Astrocyte (in vitro differentiated cells and primary cell): ENCODE data around the gene MXRA8. TPM values are rescaled to one million over a fixed set of nuclear protein-coding genes. Genes with fewer than 3 reads are reported as not detected.
A peak's percentile ranks its signal among the peaks of the same experiment; 100 is the strongest.

Experiments used
- DNase-seq: peaks from one replicate; pipeline ENCODE4 v3.0.0-alpha.2; 2010; ENCODE audit warnings: low read depth
- FAIRE-seq: peaks from 2 replicates; lab custom pipeline; 2011; peaks lifted over from hg19 to GRCh38; lab: Jason Lieb, UNC
- H2AFZ ChIP-seq: 2 replicates; pipeline ENCODE4 v1.6.0; 2012; ENCODE audit warnings: low read depth, low read length, inconsistent platforms
- H3K27ac ChIP-seq: 2 replicates; pipeline ENCODE4 v1.5.1; 2011; ENCODE audit warnings: low read depth, low read length, inconsistent platforms
- H3K27me3 ChIP-seq: 2 replicates; pipeline ENCODE4 v1.6.0; 2011; ENCODE audit warnings: low read length, inconsistent platforms; ENCODE audit not compliant: insufficient read depth
- H3K36me3 ChIP-seq: 2 replicates; pipeline ENCODE4 v1.5.1; 2011; ENCODE audit warnings: low read length, inconsistent platforms; ENCODE audit not compliant: insufficient read depth
- H3K4me1 ChIP-seq: 2 replicates; pipeline ENCODE4 v1.5.1; 2011; ENCODE audit warnings: low read length, inconsistent platforms; ENCODE audit not compliant: insufficient read depth
- H3K4me2 ChIP-seq: 2 replicates; pipeline ENCODE4 v1.6.0; 2012; ENCODE audit warnings: low read length, inconsistent platforms
- H3K4me3 ChIP-seq: 2 replicates; pipeline ENCODE4 v1.5.1; 2011; ENCODE audit warnings: low read depth, mild to moderate bottlenecking, low read length, inconsistent platforms; ENCODE audit not compliant: insufficient read depth
- H3K79me2 ChIP-seq: 2 replicates; pipeline ENCODE4 v1.6.0; 2012; ENCODE audit warnings: mild to moderate bottlenecking, low read length, inconsistent platforms; ENCODE audit not compliant: insufficient read depth
- H3K9ac ChIP-seq: 2 replicates; pipeline ENCODE4 v1.6.0; 2012; ENCODE audit warnings: mild to moderate bottlenecking, low read length, inconsistent platforms
- H3K9me3 ChIP-seq: 2 replicates; pipeline ENCODE4 v1.5.1; 2012; ENCODE audit warnings: low read depth, mild to moderate bottlenecking, low read length, inconsistent platforms; ENCODE audit not compliant: insufficient read depth
- H4K20me1 ChIP-seq: 2 replicates; pipeline ENCODE4 v1.6.0; 2012; ENCODE audit warnings: low read length, inconsistent platforms; ENCODE audit not compliant: insufficient read depth
- H3K27ac Mint-ChIP-seq: one replicate; pipeline ENCODE4 v1.8.0; 2021; ENCODE audit warnings: mild to moderate bottlenecking, mixed read lengths; ENCODE audit not compliant: unreplicated experiment
- H3K27me3 Mint-ChIP-seq: one replicate; pipeline ENCODE4 v1.8.0; 2021; ENCODE audit warnings: low read depth, mixed read lengths; ENCODE audit not compliant: unreplicated experiment
- H3K36me3 Mint-ChIP-seq: one replicate; pipeline ENCODE4 v1.8.0; 2021; ENCODE audit warnings: low read depth, mixed read lengths; ENCODE audit not compliant: unreplicated experiment
- H3K4me1 Mint-ChIP-seq: one replicate; pipeline ENCODE4 v1.8.0; 2021; ENCODE audit warnings: low read depth, mixed read lengths; ENCODE audit not compliant: unreplicated experiment
- H3K4me3 Mint-ChIP-seq: one replicate; pipeline ENCODE4 v1.8.0; 2021; ENCODE audit warnings: mild to moderate bottlenecking, moderate library complexity, mixed read lengths; ENCODE audit not compliant: unreplicated experiment
- H3K9me3 Mint-ChIP-seq: one replicate; pipeline ENCODE4 v1.8.0; 2021; ENCODE audit warnings: mild to moderate bottlenecking, mixed read lengths; ENCODE audit not compliant: unreplicated experiment
- EZH2 ChIP-seq: IDR thresholded peaks from 2 replicates; pipeline ENCODE4 v1.6.1; 2012; ENCODE audit warnings: mild to moderate bottlenecking, low read length, inconsistent platforms; ENCODE audit not compliant: insufficient read depth
- total RNA-seq: library from RNA; stranded (reverse); gene quantifications from 2 replicates; pipeline ENCODE4 v1.2.1, GENCODE V29; 2021
- TF ChIP-seq, protein P1 (sequence below): IDR thresholded peaks from 2 replicates; pipeline ENCODE4 v1.5.1; 2011; ENCODE audit warnings: low read depth, mild to moderate bottlenecking, inconsistent platforms, low read length, moderate library complexity; ENCODE audit not compliant: insufficient read depth

The MXRA8 gene
- total RNA-seq, 1 donor from 2014 or later = 112 TPM

- TF ChIP-seq EZH2 = no peak
- TF ChIP-seq, protein P1, sequence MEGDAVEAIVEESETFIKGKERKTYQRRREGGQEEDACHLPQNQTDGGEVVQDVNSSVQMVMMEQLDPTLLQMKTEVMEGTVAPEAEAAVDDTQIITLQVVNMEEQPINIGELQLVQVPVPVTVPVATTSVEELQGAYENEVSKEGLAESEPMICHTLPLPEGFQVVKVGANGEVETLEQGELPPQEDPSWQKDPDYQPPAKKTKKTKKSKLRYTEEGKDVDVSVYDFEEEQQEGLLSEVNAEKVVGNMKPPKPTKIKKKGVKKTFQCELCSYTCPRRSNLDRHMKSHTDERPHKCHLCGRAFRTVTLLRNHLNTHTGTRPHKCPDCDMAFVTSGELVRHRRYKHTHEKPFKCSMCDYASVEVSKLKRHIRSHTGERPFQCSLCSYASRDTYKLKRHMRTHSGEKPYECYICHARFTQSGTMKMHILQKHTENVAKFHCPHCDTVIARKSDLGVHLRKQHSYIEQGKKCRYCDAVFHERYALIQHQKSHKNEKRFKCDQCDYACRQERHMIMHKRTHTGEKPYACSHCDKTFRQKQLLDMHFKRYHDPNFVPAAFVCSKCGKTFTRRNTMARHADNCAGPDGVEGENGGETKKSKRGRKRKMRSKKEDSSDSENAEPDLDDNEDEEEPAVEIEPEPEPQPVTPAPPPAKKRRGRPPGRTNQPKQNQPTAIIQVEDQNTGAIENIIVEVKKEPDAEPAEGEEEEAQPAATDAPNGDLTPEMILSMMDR = no peak
- no peaks in the 10 kb centered on the region for H3K9me3 Mint-ChIP-seq
- Histone ChIP-seq H3K9me3 (no peaks in the 10 kb centered on the region), H3K4me3 (no peak overlapping the region), H2AFZ (no peak overlapping the region), H3K4me1 (no peaks in the 10 kb centered on the region), H3K9ac (no peak overlapping the region), H3K4me2 (no peak overlapping the region), H3K36me3 (peaks cover 64% of the 10 kb centered on the region), H3K79me2 (peaks cover 65% of the 10 kb centered on the region), H3K27ac (no peak overlapping the region), H4K20me1 (peaks cover 67% of the 10 kb centered on the region), H3K27me3 (no peaks in the 10 kb centered on the region)
- peaks cover 6% of the 10 kb centered on the region for H3K4me1 Mint-ChIP-seq
- DNase-seq (no peak), FAIRE-seq (no peak)
- no peak overlapping the region for H3K27ac Mint-ChIP-seq
- peaks cover 24% of the 10 kb centered on the region for H3K36me3 Mint-ChIP-seq
- H3K27me3 Mint-ChIP-seq = no peaks in the 10 kb centered on the region
- no peak overlapping the region for H3K4me3 Mint-ChIP-seq
These were observed 32.9 kb upstream of the MXRA8 start for GRCh38 chr1:1391225-1391624.

- no peak overlapping the region for H3K9ac ChIP-seq
- FAIRE-seq (no peak), DNase-seq (no peak)
- Mint-ChIP-seq H3K4me3 (no peak overlapping the region), H3K9me3 (no peaks in the 10 kb centered on the region), H3K4me1 (peaks cover 6% of the 10 kb centered on the region), H3K27ac (no peak overlapping the region), H3K36me3 (peaks cover 27% of the 10 kb centered on the region), H3K27me3 (no peaks in the 10 kb centered on the region)
- no peaks in the 10 kb centered on the region for H3K27me3 ChIP-seq
- no peaks in the 10 kb centered on the region for H3K4me1 ChIP-seq
- H3K79me2 ChIP-seq = peaks cover 61% of the 10 kb centered on the region
- H4K20me1 ChIP-seq = peaks cover 71% of the 10 kb centered on the region
- H3K36me3 ChIP-seq = peaks cover 70% of the 10 kb centered on the region
- no peak overlapping the region for H3K4me3 ChIP-seq
- TF ChIP-seq, protein P1 = no peak
- TF ChIP-seq EZH2 = no peak
- H2AFZ ChIP-seq = no peak overlapping the region
- H3K4me2 ChIP-seq = no peak overlapping the region
- H3K27ac ChIP-seq = no peak overlapping the region
- H3K9me3 ChIP-seq = no peaks in the 10 kb centered on the region
These were observed 32.3 kb upstream of the MXRA8 start for GRCh38 chr1:1390675-1391074.

DNA sequence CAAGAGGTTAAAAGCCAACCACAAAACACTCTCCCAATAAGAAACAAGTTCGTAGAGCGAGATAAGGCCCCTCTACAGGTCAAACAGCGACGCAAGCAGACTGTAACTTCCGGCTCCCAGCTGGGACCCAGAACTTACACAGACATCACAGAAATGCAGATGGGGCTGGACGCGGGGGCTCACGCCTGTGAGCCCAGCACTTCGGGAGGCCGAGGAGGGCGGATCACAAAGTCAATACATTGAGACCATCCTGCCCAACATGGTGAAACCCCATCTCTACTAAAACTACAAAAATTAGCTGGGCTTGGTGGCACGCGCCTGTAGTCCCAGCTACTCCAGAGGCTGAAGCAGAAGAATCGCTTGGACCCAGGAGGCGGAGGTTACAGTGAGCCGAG, 29.7 kb upstream of the MXRA8 start:
- Histone ChIP-seq H2AFZ (no peak overlapping the region), H3K4me2 (no peak overlapping the region), H3K27ac (no peak overlapping the region), H3K9ac (no peak overlapping the region), H3K79me2 (peaks cover 40% of the 10 kb centered on the region), H3K4me3 (no peak overlapping the region), H3K9me3 (no peaks in the 10 kb centered on the region), H3K4me1 (no peaks in the 10 kb centered on the region), H3K27me3 (no peaks in the 10 kb centered on the region), H3K36me3 (peaks cover 57% of the 10 kb centered on the region), H4K20me1 (peaks cover 53% of the 10 kb centered on the region)
- DNase-seq = no peak
- Mint-ChIP-seq H3K27ac (no peak overlapping the region), H3K36me3 (peaks cover 19% of the 10 kb centered on the region), H3K9me3 (no peaks in the 10 kb centered on the region), H3K4me3 (peak overlapping the region; percentile 40), H3K27me3 (no peaks in the 10 kb centered on the region), H3K4me1 (no peaks in the 10 kb centered on the region)
- FAIRE-seq = no peak
- TF ChIP-seq, protein P1 = no peak
- TF ChIP-seq EZH2 = no peak
